ENCODE measurements around the gene ERC2. TPM values are rescaled to one million over a fixed set of nuclear protein-coding genes. Genes with fewer than 3 reads are reported as not detected.

Gene ERC2
- total and polyA plus RNA-seq, 2 donors (not counting 3 experiments of a cell fraction or from before 2014, with no cell fraction given), result 5.6 to 15.5 TPM

DNA sequence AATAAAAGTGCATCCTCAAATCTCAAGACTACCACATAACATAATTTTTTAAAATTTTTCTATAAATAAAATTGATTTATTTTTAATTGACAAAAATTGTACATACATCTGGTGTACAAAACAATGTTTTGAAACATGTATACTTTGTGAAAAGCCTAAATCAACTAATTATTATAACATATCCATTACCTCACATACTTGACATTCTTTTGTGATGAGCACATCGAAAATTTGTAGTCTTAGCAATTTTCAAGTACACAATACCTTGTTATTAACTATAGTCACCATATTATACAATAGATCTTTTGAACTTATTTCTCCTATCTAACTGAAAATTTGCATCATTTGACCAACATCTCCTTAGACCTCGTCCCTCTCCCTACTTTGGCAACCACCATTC lies 973.3 kb downstream of the ERC2 start:
- Histone ChIP-seq H2AFZ (ENCODE audit: low read depth, low read length) (no peak overlapping the region), H3K79me2 (ENCODE audit: control insufficient read depth, insufficient read depth, low read length) (no peaks in the 10 kb centered on the region), H3K4me3 (replicated peaks in 1 of 3; ENCODE audit: insufficient read depth in 1 of 3, low read depth in 1 of 3, low read length in 3 of 3) (no peak overlapping the region), H3K9ac (replicated peaks; ENCODE audit: extremely low read depth, insufficient read depth, low read length) (no peak overlapping the region), H3K27me3 (ENCODE audit: control insufficient read depth in 2 of 2, insufficient read depth in 2 of 2, low read length in 2 of 2) (peaks cover 18 to 22% of the 10 kb centered on the region in 2 experiments), H3K4me1 (ENCODE audit: control insufficient read depth, extremely low read depth, insufficient read depth, low read length) (no peaks in the 10 kb centered on the region), H3K4me2 (ENCODE audit: insufficient read depth, low read length) (no peak overlapping the region), H3K9me1 (replicated peaks; ENCODE audit: control insufficient read depth, extremely low read depth, insufficient read depth, low read length) (no peaks in the 10 kb centered on the region), H3K36me3 (ENCODE audit: control insufficient read depth in 2 of 2, extremely low read depth in 1 of 2, insufficient read depth in 2 of 2, low read length in 2 of 2) (no peaks in the 10 kb centered on the region), H3K9me3 (replicated peaks; ENCODE audit: control insufficient read depth, insufficient read depth, low read length) (no peaks in the 10 kb centered on the region), H3K27ac (ENCODE audit: insufficient read depth, low read depth, low read length) (no peak overlapping the region), H4K20me1 (replicated peaks; ENCODE audit: control insufficient read depth, extremely low read depth, insufficient read depth, low read length) (no peaks in the 10 kb centered on the region)
- no TSS peak for BruUV-seq (replicated peaks)
- ChIA-PET POLR2A (no interaction called here), CTCF (no interaction called here)
- intact Hi-C loops (cut with micrococcal nuclease) (no loop called here), dilution Hi-C loops (cut with MboI; ENCODE audit: extremely low pct_ligation_motif_present, low sequenced_read_pairs) (no loop called here)
- DNase-seq (ENCODE audit: low read depth, low spot score) (no peak), FAIRE-seq (no peak)
- TF ChIP-seq MAX (IDR thresholded peaks at IDR 0.05; ENCODE audit: insufficient read depth, insufficient read length) (no peak), MYC (IDR thresholded peaks at IDR 0.05; ENCODE audit: low read depth, low read length) (no peak), EZH2 (IDR thresholded peaks at IDR 0.05; ENCODE audit: borderline replicate concordance, low read depth, low read length, severe bottlenecking) (no peak), FOS (IDR thresholded peaks at IDR 0.05; ENCODE audit: borderline replicate concordance, insufficient read depth, low read length) (no peak), GATA2 (IDR thresholded peaks at IDR 0.05; ENCODE audit: insufficient read depth, insufficient read length, low read depth, low read length) (no peak), POLR2AphosphoS5 (IDR thresholded peaks at IDR 0.05; ENCODE audit: insufficient read depth, low read depth, low read length) (no peak), JUN (IDR thresholded peaks at IDR 0.05; ENCODE audit: borderline replicate concordance, insufficient read depth, insufficient read length, low read depth) (no peak), POLR2A (IDR thresholded peaks at IDR 0.05; ENCODE audit: low read depth, low read length) (no peak)
- TF ChIP-seq, protein P1, sequence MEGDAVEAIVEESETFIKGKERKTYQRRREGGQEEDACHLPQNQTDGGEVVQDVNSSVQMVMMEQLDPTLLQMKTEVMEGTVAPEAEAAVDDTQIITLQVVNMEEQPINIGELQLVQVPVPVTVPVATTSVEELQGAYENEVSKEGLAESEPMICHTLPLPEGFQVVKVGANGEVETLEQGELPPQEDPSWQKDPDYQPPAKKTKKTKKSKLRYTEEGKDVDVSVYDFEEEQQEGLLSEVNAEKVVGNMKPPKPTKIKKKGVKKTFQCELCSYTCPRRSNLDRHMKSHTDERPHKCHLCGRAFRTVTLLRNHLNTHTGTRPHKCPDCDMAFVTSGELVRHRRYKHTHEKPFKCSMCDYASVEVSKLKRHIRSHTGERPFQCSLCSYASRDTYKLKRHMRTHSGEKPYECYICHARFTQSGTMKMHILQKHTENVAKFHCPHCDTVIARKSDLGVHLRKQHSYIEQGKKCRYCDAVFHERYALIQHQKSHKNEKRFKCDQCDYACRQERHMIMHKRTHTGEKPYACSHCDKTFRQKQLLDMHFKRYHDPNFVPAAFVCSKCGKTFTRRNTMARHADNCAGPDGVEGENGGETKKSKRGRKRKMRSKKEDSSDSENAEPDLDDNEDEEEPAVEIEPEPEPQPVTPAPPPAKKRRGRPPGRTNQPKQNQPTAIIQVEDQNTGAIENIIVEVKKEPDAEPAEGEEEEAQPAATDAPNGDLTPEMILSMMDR (IDR thresholded peaks at IDR 0.05; ENCODE audit: extremely low read depth in 1 of 2, insufficient read depth in 1 of 2, low read depth in 1 of 2, low read length in 2 of 2), result no peak
